HEK293T (cell line): ENCODE results near the gene VPS50.
"Not testable (repeated sequence)": the region's sequence is repeated elsewhere in the genome, so short reads cannot be mapped to it uniquely, and the experiment has no call there.

Experiments
- CTCF ChIA-PET: fragments of 350-600 bp; formaldehyde crosslinking; extraction: SDS; loops from one replicate; lab custom pipeline; 2021; ENCODE audit warnings: antibody characterized with exemption, inconsistent platforms; lab: Yijun Ruan, JAX
- POLR2A ChIA-PET: fragments of 350-600 bp; formaldehyde crosslinking; extraction: SDS; loops from one replicate; lab custom pipeline; 2020; ENCODE audit warnings: antibody characterized with exemption, inconsistent platforms; lab: Yijun Ruan, JAX
- DNase-seq: peaks from one replicate; pipeline ENCODE4 v3.0.0; 2012; ENCODE audit warnings: mixed read lengths; ENCODE audit errors: extremely low spot score
- ARNT ChIP-seq: fragments of 450-650 bp; IDR thresholded peaks from 2 replicates; pipeline ENCODE4 v1.6.1; 2017; ENCODE audit warnings: mild to moderate bottlenecking
- BHLHE40 ChIP-seq: fragments of 450-650 bp; IDR thresholded peaks from 2 replicates; pipeline ENCODE4 v1.6.1; 2016; ENCODE audit warnings: mild to moderate bottlenecking, moderate library complexity, borderline replicate concordance
- CTBP1 ChIP-seq: fragments of 450-650 bp; IDR thresholded peaks from 2 replicates; pipeline ENCODE4 v1.6.1; 2016; ENCODE audit warnings: borderline replicate concordance
- ELF4 ChIP-seq: fragments of 450-650 bp; IDR thresholded peaks from 2 replicates; pipeline ENCODE4 v1.6.1; 2017; ENCODE audit warnings: antibody characterized with exemption
- FOXA1 ChIP-seq: fragments of 450-650 bp; IDR thresholded peaks from 2 replicates; pipeline ENCODE4 v1.6.1; 2016; ENCODE audit warnings: mild to moderate bottlenecking
- FOXK2 ChIP-seq: fragments of 450-650 bp; IDR thresholded peaks from 2 replicates; pipeline ENCODE4 v1.6.1; 2016; ENCODE audit warnings: mild to moderate bottlenecking
- FOXM1 ChIP-seq: fragments of 450-650 bp; IDR thresholded peaks from 2 replicates; pipeline ENCODE4 v1.6.1; 2017; ENCODE audit warnings: mild to moderate bottlenecking, borderline replicate concordance
- HDGF ChIP-seq: fragments of 450-650 bp; IDR thresholded peaks from 2 replicates; pipeline ENCODE4 v1.6.1; 2017; ENCODE audit warnings: antibody characterized with exemption, borderline replicate concordance
- L3MBTL2 ChIP-seq: fragments of 450-650 bp; conservative IDR thresholded peaks from 2 replicates; pipeline ENCODE4 v1.6.1; 2016; ENCODE audit warnings: mild to moderate bottlenecking
- LEF1 ChIP-seq: fragments of 450-650 bp; IDR thresholded peaks from 2 replicates; pipeline ENCODE4 v1.6.1; 2017; ENCODE audit warnings: mild to moderate bottlenecking, borderline replicate concordance
- NFRKB ChIP-seq: fragments of 450-650 bp; IDR thresholded peaks from 2 replicates; pipeline ENCODE4 v1.6.1; 2016; ENCODE audit warnings: mild to moderate bottlenecking, moderate library complexity
- PKNOX1 ChIP-seq: fragments of 450-650 bp; IDR thresholded peaks from 2 replicates; pipeline ENCODE4 v1.6.1; 2016
- SP1 ChIP-seq: fragments of 450-650 bp; IDR thresholded peaks from 2 replicates; pipeline ENCODE4 v1.6.1; 2017
- SUZ12 ChIP-seq: fragments of 450-650 bp; IDR thresholded peaks from 2 replicates; pipeline ENCODE4 v1.6.1; 2016; ENCODE audit warnings: mild to moderate bottlenecking
- TARDBP ChIP-seq: fragments of 450-650 bp; IDR thresholded peaks from 2 replicates; pipeline ENCODE4 v1.6.1; 2016
- ZNF384 ChIP-seq: fragments of 450-650 bp; IDR thresholded peaks from 2 replicates; pipeline ENCODE4 v1.6.1; 2016

The VPS50 gene

GRCh38 chr7:93331706-93332105, 99.5 kb downstream of the VPS50 start:
- CTCF ChIA-PET = interaction anchor here (0.9 kb wide), 1 partner anchor 43 kb away, joined by 3 read pairs; no protein-coding TSS in a partner anchor
- DNase-seq = no peak
- TF ChIP-seq LEF1 (no peak), SP1 (no peak), SUZ12 (no peak), HDGF (no peak), FOXK2 (no peak), ARNT (no peak), TARDBP (no peak), FOXA1 (no peak), CTBP1 (no peak), FOXM1 (no peak), PKNOX1 (no peak), ZNF384 (no peak), ELF4 (no peak), BHLHE40 (no peak), NFRKB (no peak)
- POLR2A ChIA-PET = no interaction called here

GRCh38 chr7:93332172-93332571, 100.0 kb downstream of the VPS50 start:
- POLR2A ChIA-PET = no interaction called here
- DNase-seq = no peak
- no peak for TF ChIP-seq ARNT
- no peak for TF ChIP-seq TARDBP
- TF ChIP-seq FOXK2 = no peak
- CTCF ChIA-PET = interaction anchor here (0.9 kb wide), 1 partner anchor 43 kb away, joined by 3 read pairs; no protein-coding TSS in a partner anchor

- CTCF ChIA-PET = interaction anchor here (0.6 kb wide), 1 partner anchor 29 kb away, joined by 3 read pairs; no protein-coding TSS in a partner anchor
- POLR2A ChIA-PET = no interaction called here
- TF ChIP-seq SP1 = no peak
- no peak for TF ChIP-seq NFRKB
- TF ChIP-seq ARNT = no peak
- no peak for TF ChIP-seq ZNF384
- TF ChIP-seq PKNOX1 = no peak
- no peak for TF ChIP-seq FOXA1
- no peak for TF ChIP-seq HDGF
- TF ChIP-seq TARDBP = no peak
- no peak for TF ChIP-seq L3MBTL2
- TF ChIP-seq FOXK2 = no peak
- TF ChIP-seq SUZ12 = no peak
- no peak for TF ChIP-seq FOXM1
- TF ChIP-seq CTBP1 = no peak
- no peak for TF ChIP-seq ELF4
- no peak for TF ChIP-seq BHLHE40
- TF ChIP-seq LEF1 = no peak
- DNase-seq = no peak
These were observed 104.9 kb downstream of the VPS50 start for GRCh38 chr7:93337052-93337451.

- CTCF ChIA-PET, DNase-seq: not testable (repeated sequence)
These were observed 110.0 kb downstream of the VPS50 start for GRCh38 chr7:93342178-93342577.

GRCh38 chr7:93350338-93350737, 118.2 kb downstream of the VPS50 start:
- TF ChIP-seq SP1 (no peak), FOXM1 (no peak), ZNF384 (no peak), NFRKB (no peak), ARNT (no peak), LEF1 (no peak), PKNOX1 (no peak), HDGF (no peak), ELF4 (no peak), SUZ12 (no peak), CTBP1 (no peak), FOXK2 (no peak), BHLHE40 (no peak), FOXA1 (no peak), L3MBTL2 (no peak), TARDBP (no peak)
- CTCF ChIA-PET = no interaction called here
- POLR2A ChIA-PET = no interaction called here
- no peak for DNase-seq

More at GRCh38 chr7:93342178-93342577, 110.0 kb downstream of the VPS50 start:
- POLR2A ChIA-PET = not testable (repeated sequence)

- CTCF ChIA-PET = no interaction called here
- no peak for TF ChIP-seq FOXM1
- TF ChIP-seq ARNT = no peak
- TF ChIP-seq NFRKB = no peak
- TF ChIP-seq ELF4 = no peak
- no peak for TF ChIP-seq CTBP1
- TF ChIP-seq L3MBTL2 = no peak
- TF ChIP-seq BHLHE40 = no peak
- no peak for TF ChIP-seq LEF1
- TF ChIP-seq PKNOX1 = no peak
- no peak for TF ChIP-seq SP1
- TF ChIP-seq SUZ12 = no peak
- DNase-seq = no peak
- POLR2A ChIA-PET = no interaction called here
These were observed 120.7 kb downstream of the VPS50 start for GRCh38 chr7:93352881-93353280.
